Breast epithelium (tissue), 3 donors: Measurements from ENCODE around the gene SDK1.

ENCODE experiments used
- POLR2A ChIP-seq: fragments of 450-650 bp; IDR thresholded peaks from one replicate; pipeline ENCODE4 v1.6.1; 2016; ENCODE audit warnings: antibody characterized with exemption, mild to moderate bottlenecking, moderate library complexity
- POLR2AphosphoS5 ChIP-seq, 3 donors: sonication (generic); formaldehyde crosslinking; IDR thresholded peaks; one replicate each; pipeline ENCODE4 v1.6.1; 2017; ENCODE audit warnings: antibody characterized with exemption in 3 of 3
- TF ChIP-seq, protein P1 (sequence below), 3 donors: fragments of 450-650 bp; IDR thresholded peaks; one replicate each; pipeline ENCODE4 v1.5.1; 2016 to 2017; ENCODE audit warnings: antibody characterized with exemption in 3 of 3, mild to moderate bottlenecking in 3 of 3, moderate library complexity in 3 of 3

DNA sequence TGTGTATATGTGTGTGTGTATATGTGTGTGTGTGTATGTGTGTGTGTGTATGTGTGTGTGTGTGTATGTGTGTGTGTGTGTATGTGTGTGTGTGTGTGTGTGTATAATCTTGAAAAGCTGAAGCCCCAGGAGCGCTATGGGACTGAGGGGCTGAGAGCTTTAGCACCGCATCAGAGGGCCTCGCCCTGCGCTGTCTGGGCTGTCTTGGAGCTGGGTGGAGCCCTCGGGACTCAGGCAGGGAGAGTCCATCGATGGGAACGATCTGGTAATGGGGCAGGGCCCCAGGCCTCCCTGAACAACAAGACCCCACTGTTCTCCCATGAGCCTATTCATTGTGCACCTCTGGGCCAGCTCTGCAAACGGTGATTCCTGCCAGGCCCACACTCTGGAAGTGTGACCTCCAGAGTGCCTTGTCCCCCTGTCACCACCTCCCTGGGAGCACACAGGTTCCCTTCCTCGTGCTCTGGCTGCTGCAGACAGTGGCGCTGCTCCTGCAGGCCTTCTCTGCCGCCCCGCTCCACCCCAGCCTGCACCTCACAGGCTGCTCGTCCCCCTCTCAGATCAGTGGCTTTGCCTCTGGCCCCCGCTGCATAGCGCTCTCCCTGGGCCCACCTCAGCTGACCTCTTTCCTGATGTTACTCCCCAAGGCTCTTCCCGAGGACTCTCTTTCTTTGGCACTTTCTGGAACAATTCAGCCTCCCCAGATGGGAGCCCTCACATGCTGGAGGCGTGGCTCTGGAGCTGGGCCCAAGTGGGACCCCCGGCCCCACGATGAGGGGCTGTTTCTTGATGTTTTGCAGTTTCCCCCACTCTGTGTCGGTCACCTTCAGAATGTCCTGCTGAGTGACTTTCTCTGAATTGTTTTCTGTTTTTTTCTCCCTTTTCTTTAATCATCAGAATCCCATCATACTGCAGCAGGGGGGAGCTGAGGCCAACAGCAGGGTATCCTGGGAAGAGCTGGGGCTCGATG is 838.9 kb downstream of the SDK1 start:
- TF ChIP-seq, protein P1, sequence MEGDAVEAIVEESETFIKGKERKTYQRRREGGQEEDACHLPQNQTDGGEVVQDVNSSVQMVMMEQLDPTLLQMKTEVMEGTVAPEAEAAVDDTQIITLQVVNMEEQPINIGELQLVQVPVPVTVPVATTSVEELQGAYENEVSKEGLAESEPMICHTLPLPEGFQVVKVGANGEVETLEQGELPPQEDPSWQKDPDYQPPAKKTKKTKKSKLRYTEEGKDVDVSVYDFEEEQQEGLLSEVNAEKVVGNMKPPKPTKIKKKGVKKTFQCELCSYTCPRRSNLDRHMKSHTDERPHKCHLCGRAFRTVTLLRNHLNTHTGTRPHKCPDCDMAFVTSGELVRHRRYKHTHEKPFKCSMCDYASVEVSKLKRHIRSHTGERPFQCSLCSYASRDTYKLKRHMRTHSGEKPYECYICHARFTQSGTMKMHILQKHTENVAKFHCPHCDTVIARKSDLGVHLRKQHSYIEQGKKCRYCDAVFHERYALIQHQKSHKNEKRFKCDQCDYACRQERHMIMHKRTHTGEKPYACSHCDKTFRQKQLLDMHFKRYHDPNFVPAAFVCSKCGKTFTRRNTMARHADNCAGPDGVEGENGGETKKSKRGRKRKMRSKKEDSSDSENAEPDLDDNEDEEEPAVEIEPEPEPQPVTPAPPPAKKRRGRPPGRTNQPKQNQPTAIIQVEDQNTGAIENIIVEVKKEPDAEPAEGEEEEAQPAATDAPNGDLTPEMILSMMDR (IDR thresholded peaks at IDR 0.05): no peak
- TF ChIP-seq POLR2A (no peak), POLR2AphosphoS5 (IDR thresholded peaks at IDR 0.05) (no peak)
